Keratinocyte (primary cell): Measurements from ENCODE around the gene ZNF605. TPM values are rescaled to one million over a fixed set of nuclear protein-coding genes. Genes with fewer than 3 reads are reported as not detected.
"Not testable (repeated sequence)": the region's sequence is repeated elsewhere in the genome, so short reads cannot be mapped to it uniquely, and the experiment has no call there.

Experiments
- DNase-seq: peaks from one replicate; pipeline ENCODE4 v3.0.0-alpha.2; 2011; ENCODE audit warnings: low read depth, missing footprints, low spot score
- FAIRE-seq: peaks from 2 replicates; lab custom pipeline; 2011; peaks lifted over from hg19 to GRCh38; lab: Jason Lieb, UNC
- H2AFZ ChIP-seq: 2 replicates; pipeline ENCODE4 v1.6.0; 2012; ENCODE audit warnings: low read length, control low read depth, inconsistent platforms; ENCODE audit not compliant: control insufficient read depth
- H3K27ac ChIP-seq: 2 replicates; pipeline ENCODE4 v1.5.1; 2011; ENCODE audit warnings: low read length; ENCODE audit not compliant: control insufficient read depth, insufficient read depth
- H3K27me3 ChIP-seq: 3 replicates; pipeline ENCODE4 v1.6.0; 2011; ENCODE audit warnings: low read length; ENCODE audit not compliant: control insufficient read depth, insufficient read depth; ENCODE audit errors: extremely low read depth
- H3K36me3 ChIP-seq, 2 experiments: 2 replicates in 1 of 2; 3 replicates in 1 of 2; pipeline ENCODE4 v1.5.1; 2011; ENCODE audit warnings: low read length in 2 of 2, mild to moderate bottlenecking in 1 of 2; ENCODE audit not compliant: control insufficient read depth in 2 of 2, insufficient read depth in 2 of 2; ENCODE audit errors: extremely low read depth in 1 of 2
- H3K4me1 ChIP-seq: 3 replicates; pipeline ENCODE4 v1.5.1; 2011; ENCODE audit warnings: low read length; ENCODE audit not compliant: control insufficient read depth, insufficient read depth; ENCODE audit errors: extremely low read depth
- H3K4me2 ChIP-seq: 3 replicates; pipeline ENCODE4 v1.6.0; 2011; ENCODE audit warnings: low read depth, low read length; ENCODE audit not compliant: control insufficient read depth, insufficient read depth; ENCODE audit errors: extremely low read depth
- H3K4me3 ChIP-seq, 3 experiments: fragments of 200-600 bp in 1 of 3; sonication (generic) in 1 of 3; 2 replicates in 2 of 3; 3 replicates in 1 of 3; pipeline ENCODE4 v1.5.1; 2011 to 2016; ENCODE audit warnings: low read length in 3 of 3, mild to moderate bottlenecking in 3 of 3, control low read depth in 2 of 3, inconsistent platforms in 1 of 3, low read depth in 1 of 3, mixed read lengths in 1 of 3, mixed run types in 1 of 3, moderate library complexity in 1 of 3; ENCODE audit not compliant: control insufficient read depth in 2 of 3, insufficient read depth in 2 of 3; ENCODE audit errors: extremely low read depth in 1 of 3
- H3K79me2 ChIP-seq: 2 replicates; pipeline ENCODE4 v1.6.0; 2012; ENCODE audit warnings: low read length; ENCODE audit not compliant: control insufficient read depth, insufficient read depth
- H3K9ac ChIP-seq: 3 replicates; pipeline ENCODE4 v1.6.0; 2011; ENCODE audit warnings: low read length; ENCODE audit not compliant: control insufficient read depth, insufficient read depth; ENCODE audit errors: extremely low read depth
- H3K9me1 ChIP-seq: 3 replicates; pipeline ENCODE4 v1.6.0; 2011; ENCODE audit warnings: low read length; ENCODE audit not compliant: control insufficient read depth, insufficient read depth; ENCODE audit errors: extremely low read depth
- H3K9me3 ChIP-seq: 2 replicates; pipeline ENCODE4 v1.5.1; 2012; ENCODE audit warnings: low read depth, low read length; ENCODE audit not compliant: control insufficient read depth
- H4K20me1 ChIP-seq: 3 replicates; pipeline ENCODE4 v1.6.0; 2011; ENCODE audit warnings: low read length; ENCODE audit not compliant: control insufficient read depth, insufficient read depth; ENCODE audit errors: extremely low read depth
- CTCF ChIP-seq, 3 experiments: IDR thresholded peaks in 1 of 3; conservative IDR thresholded peaks in 1 of 3; optimal IDR thresholded peaks in 1 of 3; 2 replicates in 2 of 3; 3 replicates in 1 of 3; pipeline versions ENCODE3 to v1.5.1; 2011; ENCODE audit warnings: low read length in 3 of 3, mild to moderate bottlenecking in 3 of 3, moderate library complexity in 2 of 3, control low read depth in 1 of 3, inconsistent platforms in 1 of 3; ENCODE audit not compliant: insufficient read depth in 2 of 3; ENCODE audit errors: extremely low read depth in 1 of 3
- EZH2 ChIP-seq: IDR thresholded peaks from one replicate; pipeline ENCODE4 v1.6.1; 2012; ENCODE audit warnings: inconsistent platforms, mild to moderate bottlenecking, low read length, moderate library complexity
- dilution Hi-C: fragments of 300-500 bp; cut with MboI; formaldehyde crosslinking; loops from one replicate; pipeline ENCODE4 v1.7.0; 2020; ENCODE audit warnings: low sequenced_read_pairs; ENCODE audit not compliant: extremely low pct_ligation_motif_present
- polyA plus RNA-seq, 5 experiments: library from polyadenylated mRNA; depleted of rRNA in 3 of 5; stranded (reverse) in 3 of 5; stranded (forward) in 1 of 5; unstranded in 1 of 5; fragments of >200 nt; gene quantifications; 1 replicate in 1 of 5; 2 replicates in 3 of 5; 3 replicates in 1 of 5; pipeline versions ENCODE4 v1.2.1 to v1.2.3, GENCODE V29; 2011 to 2012; ENCODE audit warnings: missing spikeins in 2 of 5, low read depth in 1 of 5, low replicate concordance in 1 of 5

ZNF605 gene
- polyA plus RNA-seq, 1 donor (not counting 4 experiments of a cell fraction or from before 2014, with no cell fraction given): 12.5 TPM

GRCh38 chr12:132937476-132937875 lies 18.6 kb downstream of the ZNF605 start:
- FAIRE-seq (no peak), DNase-seq (no peak)
- dilution Hi-C loops: no loop called here
- Histone ChIP-seq H3K9me1 (no peaks in the 10 kb centered on the region), H3K4me2 (no peak overlapping the region), H3K4me3 (no peak overlapping the region), H3K27me3 (no peaks in the 10 kb centered on the region), H3K27ac (no peak overlapping the region), H3K9me3 (peaks cover 34% of the 10 kb centered on the region), H2AFZ (no peak overlapping the region), H3K4me1 (no peaks in the 10 kb centered on the region), H3K36me3 (peaks cover 6 to 15% of the 10 kb centered on the region in 2 experiments), H3K9ac (no peak overlapping the region), H3K79me2 (no peaks in the 10 kb centered on the region), H4K20me1 (no peaks in the 10 kb centered on the region)
- TF ChIP-seq CTCF (optimal IDR thresholded peaks at IDR 0.05 in 1 of 3, IDR thresholded peaks at IDR 0.05 in 1 of 3, conservative IDR thresholded peaks at IDR 0.05 in 1 of 3; ENCODE audit: extremely low read depth in 1 of 3, insufficient read depth in 2 of 3, low read length in 3 of 3) (no peak), EZH2 (no peak)

DNA sequence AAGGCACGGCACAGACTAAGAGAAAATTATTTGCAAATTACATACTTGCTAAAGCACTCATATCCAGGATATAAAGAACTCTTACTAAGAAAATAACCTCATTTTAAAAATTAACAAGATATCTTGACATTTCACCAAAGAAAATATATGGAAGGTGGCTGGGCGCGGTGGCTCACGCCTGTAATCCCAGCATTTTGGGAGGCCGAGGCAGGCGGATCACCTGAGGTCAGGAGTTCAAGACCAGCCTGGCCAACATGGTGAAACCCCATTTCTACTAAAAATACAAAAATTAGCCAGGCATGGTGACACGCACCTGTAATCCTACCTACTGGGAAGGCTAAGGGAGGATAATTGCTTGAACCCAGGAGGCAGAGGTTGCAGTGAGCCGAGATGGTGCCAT lies 19.2 kb downstream of the ZNF605 start:
- Histone ChIP-seq H3K9me3 (peaks cover 31% of the 10 kb centered on the region), H3K36me3 (peaks cover 6 to 13% of the 10 kb centered on the region in 2 experiments)
- H2AFZ ChIP-seq, H3K27ac ChIP-seq, H3K9me1 ChIP-seq, H3K4me3 ChIP-seq, dilution Hi-C loops, FAIRE-seq, H3K27me3 ChIP-seq, H3K4me2 ChIP-seq, H3K9ac ChIP-seq, H3K4me1 ChIP-seq, DNase-seq, H3K79me2 ChIP-seq, H4K20me1 ChIP-seq: not testable (repeated sequence)

GRCh38 chr12:132936163-132936562 lies 19.9 kb downstream of the ZNF605 start:
- no peak for DNase-seq
- peaks cover 4 to 12% of the 10 kb centered on the region in 2 experiments for H3K36me3 ChIP-seq
- dilution Hi-C loops: no loop called here
- no peaks in the 10 kb centered on the region for H3K79me2 ChIP-seq
- no peak for FAIRE-seq
- no peak overlapping the region for H3K9ac ChIP-seq
- H2AFZ ChIP-seq: no peak overlapping the region
- no peak overlapping the region for H3K4me3 ChIP-seq
- H4K20me1 ChIP-seq: no peaks in the 10 kb centered on the region
- H3K9me1 ChIP-seq: no peaks in the 10 kb centered on the region
- H3K27ac ChIP-seq: no peak overlapping the region
- TF ChIP-seq CTCF (optimal IDR thresholded peaks at IDR 0.05 in 1 of 3, IDR thresholded peaks at IDR 0.05 in 1 of 3, conservative IDR thresholded peaks at IDR 0.05 in 1 of 3; ENCODE audit: extremely low read depth in 1 of 3, insufficient read depth in 2 of 3, low read length in 3 of 3) (no peak), EZH2 (no peak)
- H3K27me3 ChIP-seq: no peaks in the 10 kb centered on the region
- no peaks in the 10 kb centered on the region for H3K4me1 ChIP-seq
- no peak overlapping the region for H3K4me2 ChIP-seq
- peaks cover 27% of the 10 kb centered on the region for H3K9me3 ChIP-seq
